Right lobe of liver (tissue), 6 donors: Measurements from ENCODE around the gene MAP7D2. TPM values are rescaled to one million over a fixed set of nuclear protein-coding genes. Genes with fewer than 3 reads are reported as not detected.

Experiments
- ATAC-seq, 4 donors: fragments of 200-7000 bp; cut with Tn5 transposase; one replicate each; pipeline ENCODE4 v1.9.1; 2020; ENCODE audit warnings: mild to moderate bottlenecking in 4 of 4, moderate library complexity in 4 of 4
- DNase-seq, 3 donors: peaks; one replicate each; pipeline ENCODE4 v3.0.0-alpha.2; 2020
- H3K27ac ChIP-seq, 3 donors: fragments of 200-600 bp; one replicate each; pipeline ENCODE4 v1.8.0; 2022
- H3K27me3 ChIP-seq, 2 donors: fragments of 200-600 bp; one replicate each; pipeline ENCODE4 v1.8.0; 2022
- H3K36me3 ChIP-seq, 4 donors: fragments of 200-600 bp; sonication (generic) in 1 of 4; one replicate each; pipeline versions ENCODE4 v1.5.1 to v1.8.0; 2017 to 2022; ENCODE audit warnings: control low read depth in 1 of 4
- H3K4me1 ChIP-seq, 4 donors: fragments of 200-600 bp; sonication (generic) in 1 of 4; one replicate each; pipeline versions ENCODE4 v1.5.1 to v1.8.0; 2017 to 2022; ENCODE audit warnings: control low read depth in 1 of 4
- H3K4me3 ChIP-seq, 3 donors: fragments of 200-600 bp; one replicate each; pipeline ENCODE4 v1.8.0; 2022
- H3K9me3 ChIP-seq, 4 donors: fragments of 200-600 bp; sonication (generic) in 1 of 4; one replicate each; pipeline versions ENCODE4 v1.5.1 to v1.8.0; 2017 to 2022; ENCODE audit warnings: control low read depth in 1 of 4
- POLR2A ChIP-seq: fragments of 450-650 bp; IDR thresholded peaks from one replicate; pipeline ENCODE4 v1.6.1; 2017; ENCODE audit warnings: antibody characterized with exemption, mild to moderate bottlenecking
- WGBS: methylation state at CpG from one replicate; pipeline ENCODE4 v1.1.6; 2018; ENCODE audit warnings: low coverage, low lambda C conversion rate; ENCODE audit not compliant: insufficient coverage; ENCODE audit errors: missing lambda C conversion rate; 5-methylcytosine and 5-hydroxymethylcytosine counted together
- intact Hi-C, 2 donors: fragments of 100-400 bp; cut with DNase I; formaldehyde crosslinking; loops; one replicate each; pipeline versions ENCODE4 v1.11.2 to v1.14.1; 2022
- total RNA-seq, 6 experiments: library from RNA; depleted of rRNA in 2 of 6; stranded (reverse); fragments of >200 nt in 2 of 6; fragmentation: NEBNext Ultra II Directional in 3 of 6; extraction: Animal tissue kit (Norgen Biotek cat#: 25700) in 3 of 6; gene quantifications; one replicate each; pipeline versions ENCODE4 v1.1.0 to v1.2.4, GENCODE V29; 2016 to 2023
- TF ChIP-seq, protein P1 (sequence below), 4 donors: fragments of 200-600 bp in 3 of 4; fragments of 450-650 bp in 1 of 4; IDR thresholded peaks; one replicate each; pipeline versions ENCODE4 v1.5.1 to v1.8.0; 2016 to 2022; ENCODE audit warnings: antibody characterized with exemption in 4 of 4, mild to moderate bottlenecking in 2 of 4
- donor health status: DM: no; HTN: yes; CAD: no.
- donor health status: DM: no; HTN: no; CAD: no.
- donor health status: DM: no; HTN: no; CAD: no.
- donor health status: DM: no; HTN: yes; CAD: no.
- donor health status: DM: no; HTN: yes; CAD: no.

The MAP7D2 gene
- total RNA-seq, 6 experiments from 2014 or later = 0.11 to 0.49 (median 0.30) TPM; not detected in 2

DNA sequence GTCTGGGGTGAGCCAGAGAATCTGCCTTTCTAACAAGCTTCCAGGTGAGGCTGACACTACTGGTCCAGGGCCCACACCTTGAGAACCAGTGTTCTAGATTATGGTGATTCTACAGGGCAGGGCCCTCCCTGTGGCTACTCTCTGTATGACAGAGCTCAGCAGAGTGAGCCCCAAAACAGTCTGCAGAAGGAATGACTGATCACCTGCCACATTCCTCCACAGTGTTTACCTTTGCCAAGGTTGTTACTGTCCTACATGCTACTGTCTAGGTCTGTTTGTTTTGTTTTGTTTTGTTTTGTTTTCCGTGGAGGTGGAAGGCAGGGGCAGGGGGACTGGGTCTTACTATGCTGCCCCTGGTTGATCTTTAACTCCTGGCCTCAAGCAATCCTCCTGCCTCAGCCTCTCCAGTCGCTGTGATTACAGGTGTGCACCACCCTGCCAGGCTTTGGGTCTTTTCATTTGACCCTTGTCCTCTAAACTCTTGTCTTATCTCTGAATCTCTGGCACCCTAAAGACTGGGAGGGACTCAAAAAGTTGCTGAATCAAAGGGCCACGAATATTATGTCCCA, 45.1 kb downstream of the MAP7D2 start:
- no peak overlapping the region for H3K4me3 ChIP-seq
- no peak overlapping the region for H3K27ac ChIP-seq
- DNase-seq (no peak), ATAC-seq (no peak)
- no peaks in the 10 kb centered on the region for H3K9me3 ChIP-seq
- no peaks in the 10 kb centered on the region for H3K36me3 ChIP-seq
- H3K27me3 ChIP-seq = no peaks in the 10 kb centered on the region
- intact Hi-C loops = no loop called here
- 29% methylated on average over 3 of the region's 3 CpGs for WGBS
- no peaks in the 10 kb centered on the region for H3K4me1 ChIP-seq
- no peak for TF ChIP-seq POLR2A
- TF ChIP-seq, protein P1, sequence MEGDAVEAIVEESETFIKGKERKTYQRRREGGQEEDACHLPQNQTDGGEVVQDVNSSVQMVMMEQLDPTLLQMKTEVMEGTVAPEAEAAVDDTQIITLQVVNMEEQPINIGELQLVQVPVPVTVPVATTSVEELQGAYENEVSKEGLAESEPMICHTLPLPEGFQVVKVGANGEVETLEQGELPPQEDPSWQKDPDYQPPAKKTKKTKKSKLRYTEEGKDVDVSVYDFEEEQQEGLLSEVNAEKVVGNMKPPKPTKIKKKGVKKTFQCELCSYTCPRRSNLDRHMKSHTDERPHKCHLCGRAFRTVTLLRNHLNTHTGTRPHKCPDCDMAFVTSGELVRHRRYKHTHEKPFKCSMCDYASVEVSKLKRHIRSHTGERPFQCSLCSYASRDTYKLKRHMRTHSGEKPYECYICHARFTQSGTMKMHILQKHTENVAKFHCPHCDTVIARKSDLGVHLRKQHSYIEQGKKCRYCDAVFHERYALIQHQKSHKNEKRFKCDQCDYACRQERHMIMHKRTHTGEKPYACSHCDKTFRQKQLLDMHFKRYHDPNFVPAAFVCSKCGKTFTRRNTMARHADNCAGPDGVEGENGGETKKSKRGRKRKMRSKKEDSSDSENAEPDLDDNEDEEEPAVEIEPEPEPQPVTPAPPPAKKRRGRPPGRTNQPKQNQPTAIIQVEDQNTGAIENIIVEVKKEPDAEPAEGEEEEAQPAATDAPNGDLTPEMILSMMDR (IDR thresholded peaks at IDR 0.05) = no peak

DNA sequence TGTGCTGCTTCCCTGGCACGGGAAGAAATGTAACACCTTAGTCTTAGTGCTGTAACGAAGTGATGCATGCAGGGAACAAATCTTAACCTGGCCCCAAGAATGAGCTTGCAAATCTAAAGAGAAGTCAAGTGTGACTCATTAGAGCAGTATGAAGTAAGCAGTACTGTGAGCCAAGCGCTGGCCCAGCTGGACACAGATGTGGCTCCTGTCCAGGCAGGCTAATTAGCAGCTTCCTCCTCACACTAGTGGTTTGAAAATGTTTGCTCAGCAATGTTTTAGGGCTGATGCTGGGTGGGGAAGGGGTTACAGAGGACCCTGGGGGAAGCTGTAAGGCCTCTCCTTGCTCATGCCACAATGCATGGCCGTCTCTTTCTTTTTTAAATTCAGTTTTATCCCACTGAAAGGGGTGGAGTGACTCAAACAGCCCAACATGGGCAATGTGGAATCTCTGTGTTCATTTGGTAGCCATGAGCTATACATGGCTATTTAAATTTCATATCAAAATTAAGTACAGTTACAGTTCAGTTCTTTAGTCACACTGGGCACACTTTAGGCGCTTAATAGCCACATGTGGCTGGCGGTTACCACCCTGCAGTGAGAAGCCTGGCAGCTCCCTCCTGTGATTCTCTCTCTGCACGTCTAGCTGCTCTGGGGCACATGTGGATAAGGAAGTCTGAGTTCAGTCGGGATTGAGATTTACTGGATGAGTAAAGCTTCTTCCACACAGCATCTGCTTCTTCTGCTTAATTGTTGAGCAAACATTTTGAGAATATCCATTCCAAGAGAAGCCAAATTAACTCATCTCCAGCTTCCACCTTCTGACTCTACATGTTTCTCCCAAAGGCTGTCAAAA, 48.8 kb downstream of the MAP7D2 start:
- H3K4me3 ChIP-seq = no peak overlapping the region
- DNase-seq (peak in 1 of 3 donors; percentile 35), ATAC-seq (peak in 2 of 4 donors; percentile 18 to 77)
- no peaks in the 10 kb centered on the region for H3K4me1 ChIP-seq
- 31% methylated on average over 8 of the region's 8 CpGs for WGBS
- no peak for TF ChIP-seq POLR2A
- TF ChIP-seq, protein P1 (IDR thresholded peaks at IDR 0.05) = no peak
- H3K27me3 ChIP-seq = no peaks in the 10 kb centered on the region
- H3K36me3 ChIP-seq = no peaks in the 10 kb centered on the region
- no peaks in the 10 kb centered on the region for H3K9me3 ChIP-seq
- intact Hi-C loops = loop anchor here in 1 of 2 donors (10.0 kb wide), 1 partner anchor 163 kb away; no protein-coding TSS in a partner anchor
- H3K27ac ChIP-seq = no peak overlapping the region

DNA sequence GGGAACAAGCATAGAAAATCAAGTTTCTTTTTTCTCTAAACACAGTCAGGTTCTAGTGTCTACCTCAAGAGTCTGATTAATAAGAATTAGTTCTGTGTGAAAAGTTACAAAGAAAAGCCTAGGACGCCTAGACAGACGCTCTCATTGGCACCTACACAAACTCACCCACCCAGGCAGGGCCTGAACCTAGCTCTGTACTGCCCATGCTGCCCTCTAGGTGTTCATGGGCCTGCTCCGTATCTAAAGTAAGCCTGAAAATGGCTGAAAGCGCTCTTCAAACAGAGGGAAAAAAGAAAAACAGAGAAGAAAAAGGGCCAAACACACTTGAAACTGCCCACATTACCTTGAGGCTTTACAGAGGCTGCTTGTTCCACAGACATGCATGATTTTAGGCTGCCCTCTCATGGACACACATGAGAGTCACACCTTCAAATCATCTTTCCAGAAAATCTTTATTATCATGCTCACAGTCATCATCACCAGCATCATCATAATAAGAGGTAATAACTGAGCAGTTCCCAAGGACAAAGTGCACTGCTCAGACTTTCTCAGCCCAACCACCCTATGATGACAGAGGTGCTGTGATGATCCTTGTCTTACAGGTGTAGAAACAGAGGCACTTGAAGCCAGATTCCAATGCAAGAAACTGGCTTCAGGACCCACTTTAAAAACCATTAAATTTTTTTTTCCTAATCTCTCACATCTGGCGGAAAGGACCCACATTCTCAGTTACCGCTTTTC, 49.6 kb downstream of the MAP7D2 start:
- intact Hi-C loops = loop anchor here in 1 of 2 donors (10.0 kb wide), 1 partner anchor 162 kb away; no protein-coding TSS in a partner anchor
- H3K4me3 ChIP-seq = no peak overlapping the region
- no peaks in the 10 kb centered on the region for H3K27me3 ChIP-seq
- DNase-seq = no peak
- no peaks in the 10 kb centered on the region for H3K4me1 ChIP-seq
- no peaks in the 10 kb centered on the region for H3K36me3 ChIP-seq
- no peak overlapping the region for H3K27ac ChIP-seq
- H3K9me3 ChIP-seq = no peaks in the 10 kb centered on the region
- WGBS = 41% methylated on average over 5 of the region's 6 CpGs
- peak; percentile 63 to 89 (median 82) for ATAC-seq
- TF ChIP-seq, protein P1 (IDR thresholded peaks at IDR 0.05) = peak; percentile 49 to 68 (median 56)
- no peak for TF ChIP-seq POLR2A

DNA sequence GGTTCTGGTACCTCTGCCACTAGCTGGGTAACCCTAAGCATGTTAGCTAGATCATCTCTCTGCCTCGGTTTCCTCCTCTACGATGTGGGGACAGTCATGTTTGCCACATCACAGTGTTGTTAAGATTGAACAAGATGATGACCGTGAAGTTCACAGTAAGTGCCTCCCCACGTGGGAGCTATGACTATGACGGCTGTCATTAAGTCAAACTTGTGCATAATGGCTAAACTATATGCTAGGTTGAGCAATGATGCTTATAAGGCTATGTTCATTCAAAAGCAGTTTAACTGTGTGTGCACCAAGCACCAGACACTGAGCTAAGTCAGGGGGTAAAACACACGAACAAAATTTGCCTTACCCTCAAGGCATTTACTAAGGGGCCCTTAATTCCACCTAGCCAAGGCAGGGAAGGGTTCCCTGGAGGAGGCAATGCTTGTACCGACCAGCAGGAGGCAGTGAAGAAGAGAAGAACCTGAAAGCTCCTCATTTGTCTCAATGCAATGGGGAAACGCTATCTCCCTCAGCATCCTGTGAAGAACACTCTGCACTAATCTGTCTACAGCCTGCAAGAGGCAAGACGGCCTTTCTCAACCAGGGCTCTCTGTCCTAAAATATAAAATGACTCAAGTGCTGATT, 52.9 kb downstream of the MAP7D2 start:
- Histone ChIP-seq H3K36me3 (no peaks in the 10 kb centered on the region), H3K4me1 (no peaks in the 10 kb centered on the region), H3K27me3 (no peaks in the 10 kb centered on the region), H3K27ac (no peak overlapping the region), H3K9me3 (no peaks in the 10 kb centered on the region), H3K4me3 (no peak overlapping the region)
- intact Hi-C loops = loop anchor here in 1 of 2 donors (10.0 kb wide), 1 partner anchor 159 kb away; no protein-coding TSS in a partner anchor
- WGBS = 58% methylated on average over 3 of the region's 9 CpGs
- DNase-seq (no peak), ATAC-seq (no peak)
- TF ChIP-seq, protein P1 (IDR thresholded peaks at IDR 0.05) = peak in 1 of 4 donors; percentile 6
- no peak for TF ChIP-seq POLR2A
